A549 (cell line): ENCODE results near the gene TNS3. TPM values are rescaled to one million over a fixed set of nuclear protein-coding genes. Genes with fewer than 3 reads are reported as not detected.

Experiments
- ATAC-seq, 2 experiments: fragments of 200-7000 bp in 1 of 2; fragments of >200 bp in 1 of 2; cut with Nextera tagmentation in 1 of 2; cut with Tn5 transposase in 1 of 2; 3 replicates each; pipeline versions ENCODE4 v1.8.0 to v1.9.1; 2018 to 2020; ENCODE audit warnings: mild to moderate bottlenecking in 1 of 2, moderate library complexity in 1 of 2
- CTCF ChIA-PET: fragments of 300-600 bp; sonication (Branson Sonifier 250); formaldehyde crosslinking; extraction: SDS; loops from one replicate; lab custom pipeline; 2021; ENCODE audit warnings: antibody characterized with exemption, inconsistent platforms; lab: Yijun Ruan, JAX
- POLR2A ChIA-PET: fragments of 350-600 bp; formaldehyde crosslinking; extraction: SDS; loops from one replicate; lab custom pipeline; 2021; ENCODE audit warnings: antibody characterized with exemption, inconsistent platforms; lab: Yijun Ruan, JAX
- DNase-seq, 2 experiments: peaks; one replicate each; pipeline versions ENCODE4 v3.0.0 to v3.0.0-alpha.2; 2011 to 2016; ENCODE audit warnings: low read depth in 1 of 2, low spot score in 1 of 2
- FAIRE-seq: peaks from 2 replicates; lab custom pipeline; 2011; peaks lifted over from hg19 to GRCh38; lab: Jason Lieb, UNC
- H3K27ac ChIP-seq, 2 experiments: fragments of >200 bp; sonication (Bioruptor Twin); formaldehyde crosslinking; 3 replicates each; pipeline ENCODE4 v1.5.1; 2016 to 2017
- H3K4me1 ChIP-seq: fragments of >200 bp; sonication (Bioruptor Twin); formaldehyde crosslinking; 3 replicates; pipeline ENCODE4 v1.6.1; 2016
- H3K4me2 ChIP-seq: fragments of >200 bp; sonication (Bioruptor Twin); formaldehyde crosslinking; 3 replicates; pipeline ENCODE4 v1.6.1; 2016
- H3K4me3 ChIP-seq: fragments of >200 bp; sonication (Bioruptor Twin); formaldehyde crosslinking; 3 replicates; pipeline ENCODE4 v1.5.1; 2016
- H3K9me3 ChIP-seq: fragments of >200 bp; sonication (Bioruptor Twin); formaldehyde crosslinking; 3 replicates; pipeline ENCODE4 v1.6.1; 2016
- BHLHE40 ChIP-seq: IDR thresholded peaks from 2 replicates; pipeline ENCODE4 v1.6.1; 2012; ENCODE audit warnings: low read depth, low read length, inconsistent platforms
- CBX2 ChIP-seq: fragments of 200-600 bp; sonication (generic); IDR thresholded peaks from 2 replicates; pipeline ENCODE4 v1.6.1; 2016; ENCODE audit warnings: low read depth, mild to moderate bottlenecking, borderline replicate concordance
- CHD2 ChIP-seq: fragments of 150-350 bp; IDR thresholded peaks from 2 replicates; pipeline ENCODE4 v1.6.1; 2014; ENCODE audit warnings: low read length; ENCODE audit not compliant: partially characterized antibody
- CTCF ChIP-seq: fragments of >200 bp; sonication (Bioruptor Twin); formaldehyde crosslinking; IDR thresholded peaks from 3 replicates; pipeline ENCODE4 v1.5.1; 2016
- FOSL2 ChIP-seq, 2 experiments: fragments of 450-650 bp in 1 of 2; fragments of >200 bp in 1 of 2; sonication (Bioruptor Twin) in 1 of 2; formaldehyde crosslinking; IDR thresholded peaks; 2 replicates each; pipeline versions ENCODE4 v1.5.0 to v1.6.1; 2016 to 2020; ENCODE audit warnings: mild to moderate bottlenecking in 1 of 2, moderate library complexity in 1 of 2
- GATA3 ChIP-seq: IDR thresholded peaks from 2 replicates; pipeline ENCODE4 v1.6.1; 2012; ENCODE audit warnings: borderline replicate concordance
- HDAC2 ChIP-seq: fragments of 200-600 bp; sonication (generic); IDR thresholded peaks from 2 replicates; pipeline ENCODE4 v1.6.1; 2016
- HMGXB4 ChIP-seq: fragments of 250-450 bp; sonication (Bioruptor Pico); IDR thresholded peaks from 2 replicates; pipeline ENCODE4 v1.5.0; 2021; ENCODE audit warnings: mild to moderate bottlenecking, moderate library complexity, borderline replicate concordance
- HOXB5 ChIP-seq: fragments of 250-450 bp; sonication (Bioruptor Pico); IDR thresholded peaks from 2 replicates; pipeline ENCODE4 v1.5.0; 2020; ENCODE audit warnings: mild to moderate bottlenecking, moderate library complexity
- KDM1A ChIP-seq: fragments of 200-600 bp; sonication (generic); IDR thresholded peaks from 2 replicates; pipeline ENCODE4 v1.6.1; 2016; ENCODE audit warnings: low read depth, mild to moderate bottlenecking
- MAFK ChIP-seq: fragments of 450-650 bp; IDR thresholded peaks from 2 replicates; pipeline ENCODE4 v1.6.1; 2014; ENCODE audit not compliant: partially characterized antibody
- NFE2L2 ChIP-seq: fragments of 150-350 bp; conservative IDR thresholded peaks from 2 replicates; pipeline ENCODE4 v1.6.1; 2014; ENCODE audit warnings: low read length
- NPAS2 ChIP-seq: fragments of 250-450 bp; sonication (Bioruptor Pico); IDR thresholded peaks from 2 replicates; pipeline ENCODE4 v1.8.0; 2022; ENCODE audit warnings: mild to moderate bottlenecking, moderate library complexity, borderline replicate concordance
- NR3C1 ChIP-seq: fragments of >200 bp; sonication (Bioruptor Twin); formaldehyde crosslinking; IDR thresholded peaks from 3 replicates; pipeline ENCODE4 v1.6.1; 2017
- PHF8 ChIP-seq: fragments of 200-600 bp; sonication (generic); IDR thresholded peaks from 2 replicates; pipeline ENCODE4 v1.6.1; 2016; ENCODE audit warnings: low read depth, mild to moderate bottlenecking, antibody characterized with exemption, moderate library complexity, borderline replicate concordance
- POLR2AphosphoS2 ChIP-seq: conservative IDR thresholded peaks from 2 replicates; pipeline ENCODE4 v1.6.1; 2012; ENCODE audit warnings: low read length, improper control_type of control experiment, inconsistent platforms
- RCOR1 ChIP-seq: fragments of 150-350 bp; IDR thresholded peaks from 2 replicates; pipeline ENCODE4 v1.6.1; 2014; ENCODE audit warnings: antibody characterized with exemption, low read length, low read depth
- SMC3 ChIP-seq: fragments of >200 bp; sonication (Bioruptor Twin); formaldehyde crosslinking; IDR thresholded peaks from 3 replicates; pipeline ENCODE4 v1.6.1; 2018; ENCODE audit warnings: inconsistent platforms
- ZSCAN20 ChIP-seq: fragments of 250-450 bp; sonication (Bioruptor Pico); IDR thresholded peaks from 2 replicates; pipeline ENCODE4 v1.8.0; 2022; ENCODE audit warnings: mild to moderate bottlenecking, moderate library complexity
- WGBS: methylation state at CpG from one replicate; pipeline ENCODE4 v1.1.6; 2017; ENCODE audit errors: missing lambda C conversion rate; 5-methylcytosine and 5-hydroxymethylcytosine counted together
- polyA plus RNA-seq, 4 experiments: library from polyadenylated mRNA; depleted of rRNA in 3 of 4; stranded (reverse); fragments of >200 nt; fragmentation: RNase III in 1 of 4; extraction: RNeasy Plus Mini Kit Qiagen cat#74134 plus additional on column Dnase treatment in 1 of 4; gene quantifications; 2 replicates in 3 of 4; 3 replicates in 1 of 4; pipeline ENCODE4 v1.2.3, GENCODE V29; 2011 to 2017
- TF ChIP-seq, protein P1 (sequence below): fragments of >200 bp; sonication (Bioruptor Twin); formaldehyde crosslinking; IDR thresholded peaks from 2 replicates; pipeline ENCODE4 v1.6.1; 2016
- TF ChIP-seq, protein P2 (sequence below): fragments of 450-650 bp; IDR thresholded peaks from 2 replicates; pipeline ENCODE4 v1.6.1; 2014; ENCODE audit warnings: antibody characterized with exemption

The TNS3 gene
- polyA plus RNA-seq, 2 of the 4 experiments (the other 2 are of a cell fraction): 107 to 134 TPM

DNA sequence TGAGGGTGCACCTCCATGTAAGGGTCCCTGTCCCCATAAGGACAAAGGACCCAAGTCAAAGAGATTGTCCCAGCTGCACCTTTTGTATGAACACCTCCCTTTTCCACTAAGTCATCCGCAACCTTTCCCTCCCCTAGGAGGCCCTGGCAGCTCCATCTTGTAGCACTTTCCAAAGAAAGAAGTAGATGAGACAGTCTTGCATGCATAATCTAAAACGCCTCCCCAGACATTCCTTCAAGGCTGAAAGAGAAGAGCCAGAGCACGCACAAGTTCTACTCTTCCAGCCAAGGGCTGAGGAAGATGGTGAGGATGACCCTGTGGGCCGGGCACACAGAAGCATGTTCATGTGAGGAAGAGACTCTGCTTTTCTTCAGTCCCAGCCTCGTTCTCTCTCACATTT lies 194.4 kb downstream of the TNS3 start:
- ChIA-PET POLR2A (no interaction called here), CTCF (interaction anchor here (1.3 to 1.4 kb wide), 2 partner anchors 9 to 121 kb away, joined by 3 read pairs; no protein-coding TSS in a partner anchor)
- H3K27ac ChIP-seq: no peak overlapping the region
- H3K9me3 ChIP-seq: no peaks in the 10 kb centered on the region
- FAIRE-seq: no peak
- no peak for DNase-seq
- ATAC-seq: no peak
- no peak overlapping the region for H3K4me2 ChIP-seq
- TF ChIP-seq GATA3: no peak
- no peak for TF ChIP-seq NPAS2 (CRISPR knock-in tag)
- no peak for TF ChIP-seq HDAC2
- TF ChIP-seq MAFK: no peak
- no peak for TF ChIP-seq HOXB5 (CRISPR knock-in tag)
- TF ChIP-seq RCOR1: no peak
- 85% methylated on average over 5 of the region's 5 CpGs for WGBS
- H3K4me1 ChIP-seq: peaks cover 28% of the 10 kb centered on the region; the same call in 1 of the 3 replicates
- no peak overlapping the region for H3K4me3 ChIP-seq

- FAIRE-seq: no peak
- Histone ChIP-seq H3K9me3 (no peaks in the 10 kb centered on the region), H3K4me2 (no peak overlapping the region)
- DNase-seq: no peak
- WGBS: 93% methylated on average over 14 of the region's 14 CpGs
- POLR2A ChIA-PET: no interaction called here
- no peak for TF ChIP-seq CBX2
- TF ChIP-seq, all 56 proteins: peak for 0
- peaks cover 36% of the 10 kb centered on the region for H3K4me1 ChIP-seq
- no peak overlapping the region for H3K4me3 ChIP-seq
- CTCF ChIA-PET: interaction anchor here (1.4 to 2.1 kb wide), 3 partner anchors 8 to 120 kb away, joined by 3 to 8 read pairs (median 4); no protein-coding TSS in a partner anchor
- no peak overlapping the region for H3K27ac ChIP-seq
- ATAC-seq: no peak
Observed at GRCh38 chr7:47386273-47386835, 195.6 kb downstream of the TNS3 start.

DNA sequence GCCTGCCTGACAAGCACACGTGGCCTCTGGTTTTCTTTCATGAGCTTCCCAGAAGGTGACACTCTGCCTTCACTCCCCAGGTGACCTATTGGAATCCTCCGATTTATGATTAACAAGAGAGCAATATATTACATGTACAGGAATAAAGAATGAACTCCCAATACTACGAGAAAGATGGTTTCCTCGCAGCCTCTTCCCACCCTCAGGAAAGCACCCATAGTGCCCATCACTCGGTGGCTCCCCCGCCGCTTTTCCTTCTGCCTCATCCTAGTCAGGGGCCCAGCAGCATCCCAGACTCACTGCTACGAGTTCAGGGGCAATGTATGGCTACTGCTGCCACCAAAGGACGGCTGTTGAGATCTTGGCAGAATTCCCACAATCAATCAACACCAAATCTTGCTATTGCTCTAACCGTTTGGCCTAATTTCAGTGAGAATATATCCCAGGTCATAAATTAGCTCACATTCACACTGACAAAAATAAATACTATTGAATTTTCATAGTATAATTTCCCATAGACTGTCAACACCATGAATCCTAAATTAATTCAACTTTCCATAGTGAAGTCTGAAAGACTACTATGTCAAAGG lies 196.3 kb downstream of the TNS3 start:
- POLR2A ChIA-PET: no interaction called here
- FAIRE-seq: no peak

DNA sequence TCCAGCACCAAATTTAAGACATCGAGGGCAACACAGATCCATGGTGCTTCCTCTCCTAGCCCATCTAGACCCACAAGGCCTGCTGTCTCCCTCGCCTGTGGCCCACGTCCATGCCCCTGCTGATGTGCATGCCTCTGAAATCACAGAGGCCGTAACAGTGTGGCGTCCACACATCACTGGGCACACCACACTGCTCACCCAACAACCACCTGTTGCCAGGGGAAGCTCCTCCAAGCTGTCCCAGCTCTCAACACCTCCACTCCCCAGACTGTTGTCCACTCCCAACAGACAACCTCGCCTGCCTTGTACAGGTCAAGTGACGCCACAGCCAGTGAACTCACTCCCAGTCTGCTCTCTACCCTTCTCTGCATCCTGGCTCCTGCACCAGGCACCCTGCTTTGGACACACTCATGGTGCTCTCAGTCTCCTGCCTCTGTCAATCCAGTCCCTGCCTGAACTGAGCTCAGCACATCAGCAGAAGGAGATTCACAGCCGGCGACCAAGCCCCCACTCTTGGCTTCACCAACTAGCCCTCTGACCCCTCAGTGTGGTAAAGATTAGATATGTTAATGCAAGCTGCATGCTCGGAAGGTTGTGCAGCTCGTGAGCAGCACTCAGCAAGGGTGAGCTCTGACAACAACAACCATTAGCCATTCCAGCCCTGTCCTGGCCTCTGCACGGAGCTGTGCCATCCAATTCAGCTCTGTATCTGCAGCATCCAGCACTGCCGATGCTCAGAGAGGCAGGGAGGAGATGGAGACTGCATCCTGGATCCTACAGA lies 197.0 kb downstream of the TNS3 start:
- Histone ChIP-seq H3K4me3 (no peak overlapping the region), H3K27ac (no peak overlapping the region), H3K4me2 (no peak overlapping the region), H3K9me3 (no peaks in the 10 kb centered on the region), H3K4me1 (peaks cover 51% of the 10 kb centered on the region)
- WGBS: 89% methylated on average over 13 of the region's 13 CpGs
- FAIRE-seq (no peak), ATAC-seq (no peak), DNase-seq (no peak)
- POLR2A ChIA-PET: no interaction called here
- CTCF ChIA-PET: interaction anchor here (1.4 to 2.1 kb wide), 4 partner anchors 12 to 118 kb away, joined by 4 to 8 read pairs (median 5); no protein-coding TSS in a partner anchor
- no peak for TF ChIP-seq POLR2AphosphoS2
- no peak for TF ChIP-seq NFE2L2
- no peak for TF ChIP-seq HMGXB4 (CRISPR knock-in tag)
- no peak for TF ChIP-seq SMC3
- TF ChIP-seq, protein P1, sequence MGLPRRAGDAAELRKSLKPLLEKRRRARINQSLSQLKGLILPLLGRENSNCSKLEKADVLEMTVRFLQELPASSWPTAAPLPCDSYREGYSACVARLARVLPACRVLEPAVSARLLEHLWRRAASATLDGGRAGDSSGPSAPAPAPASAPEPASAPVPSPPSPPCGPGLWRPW: no peak
- TF ChIP-seq, protein P2, sequence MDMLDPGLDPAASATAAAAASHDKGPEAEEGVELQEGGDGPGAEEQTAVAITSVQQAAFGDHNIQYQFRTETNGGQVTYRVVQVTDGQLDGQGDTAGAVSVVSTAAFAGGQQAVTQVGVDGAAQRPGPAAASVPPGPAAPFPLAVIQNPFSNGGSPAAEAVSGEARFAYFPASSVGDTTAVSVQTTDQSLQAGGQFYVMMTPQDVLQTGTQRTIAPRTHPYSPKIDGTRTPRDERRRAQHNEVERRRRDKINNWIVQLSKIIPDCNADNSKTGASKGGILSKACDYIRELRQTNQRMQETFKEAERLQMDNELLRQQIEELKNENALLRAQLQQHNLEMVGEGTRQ: no peak
- TF ChIP-seq NR3C1: no peak
- no peak for TF ChIP-seq PHF8
- TF ChIP-seq GATA3: no peak

More for the DNA sequence above, 196.3 kb downstream of the TNS3 start:
- Histone ChIP-seq H3K9me3 (no peaks in the 10 kb centered on the region), H3K4me3 (no peak overlapping the region), H3K4me2 (no peak overlapping the region), H3K27ac (no peak overlapping the region), H3K4me1 (peaks cover 44% of the 10 kb centered on the region)
- TF ChIP-seq ZSCAN20 (no peak), NPAS2 (CRISPR knock-in tag) (no peak), GATA3 (no peak), BHLHE40 (no peak), FOSL2 (IDR thresholded peaks at IDR 0.05) (no peak), FOSL2 (CRISPR knock-in tag; IDR thresholded peaks at IDR 0.05) (no peak), CHD2 (no peak), KDM1A (no peak), CTCF (no peak)
- 87% methylated on average over 10 of the region's 10 CpGs for WGBS
- DNase-seq (no peak), ATAC-seq (no peak)
- CTCF ChIA-PET: interaction anchor here (1.4 to 2.1 kb wide), 4 partner anchors 11 to 119 kb away, joined by 4 to 8 read pairs (median 5); no protein-coding TSS in a partner anchor
